ENCODE data around the gene PTPN4.
"Not testable (repeated sequence)": the region's sequence is repeated elsewhere in the genome, so short reads cannot be mapped to it uniquely, and the experiment has no call there.

DNA sequence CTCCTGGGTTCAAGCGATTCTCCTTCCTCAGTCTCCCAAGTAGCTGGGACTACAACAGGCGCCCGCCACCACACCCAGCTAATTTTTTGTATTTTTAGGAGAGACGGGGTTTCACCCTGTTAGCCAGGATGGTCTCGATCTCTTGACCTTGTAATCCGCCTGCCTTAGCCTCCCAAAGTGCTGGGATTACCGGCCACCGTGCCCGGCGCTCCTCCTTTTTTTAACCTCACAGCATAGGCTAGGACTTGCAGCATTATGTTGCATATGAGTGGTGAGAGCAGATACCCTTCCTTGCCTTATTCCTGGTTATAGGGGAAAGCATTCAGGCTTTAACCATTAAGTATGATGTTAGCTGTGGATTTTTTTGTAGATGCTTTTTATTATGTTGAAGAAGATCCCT, 42.3 kb downstream of the PTPN4 start:
- not testable (repeated sequence) for TF ChIP-seq CTCF, POLR2A (IDR thresholded peaks at IDR 0.05)
